MCF 10A (cell line): ENCODE results near the gene RALGPS1. TPM values are rescaled to one million over a fixed set of nuclear protein-coding genes. Genes with fewer than 3 reads are reported as not detected.

Source experiments
- BruUV-seq: library from RNA; stranded (reverse); fragments of 400-500 nt; replicated peaks from 2 replicates; lab custom pipeline; 2021; lab: Mats Ljungman, UMichigan
- CTCF ChIA-PET: fragments of 300-600 bp; sonication (Branson Sonifier 250); formaldehyde crosslinking; extraction: SDS; loops from one replicate; lab custom pipeline; 2021; ENCODE audit warnings: antibody characterized with exemption, inconsistent platforms; lab: Yijun Ruan, JAX
- POLR2A ChIA-PET: fragments of 300-600, 350-650 bp; sonication (Branson Sonifier 250); formaldehyde crosslinking; extraction: SDS; loops from one replicate; lab custom pipeline; 2020; ENCODE audit warnings: antibody characterized with exemption, inconsistent platforms; lab: Yijun Ruan, JAX
- DNase-seq: peaks from one replicate; pipeline ENCODE4 v3.0.0-alpha.2; 2018; ENCODE audit not compliant: unreplicated experiment
- H3K27ac Mint-ChIP-seq: one replicate; pipeline ENCODE4 v1.8.0; 2022; ENCODE audit warnings: mild to moderate bottlenecking, low read depth, mixed read lengths; ENCODE audit not compliant: unreplicated experiment
- H3K27me3 Mint-ChIP-seq: one replicate; pipeline ENCODE4 v1.8.0; 2022; ENCODE audit warnings: mixed read lengths; ENCODE audit not compliant: insufficient read depth, unreplicated experiment
- H3K36me3 Mint-ChIP-seq: one replicate; pipeline ENCODE4 v1.8.0; 2022; ENCODE audit warnings: mild to moderate bottlenecking, moderate library complexity, mixed read lengths; ENCODE audit not compliant: insufficient read depth, unreplicated experiment
- H3K4me1 Mint-ChIP-seq: one replicate; pipeline ENCODE4 v1.8.0; 2022; ENCODE audit warnings: mixed read lengths; ENCODE audit not compliant: insufficient read depth, unreplicated experiment
- H3K4me3 Mint-ChIP-seq: one replicate; pipeline ENCODE4 v1.8.0; 2022; ENCODE audit warnings: mild to moderate bottlenecking, moderate library complexity, mixed read lengths; ENCODE audit not compliant: unreplicated experiment
- H3K9me3 Mint-ChIP-seq: one replicate; pipeline ENCODE4 v1.8.0; 2022; ENCODE audit warnings: mixed read lengths; ENCODE audit not compliant: unreplicated experiment
- CTCF ChIP-seq: fragments of 200-600 bp; IDR thresholded peaks from one replicate; pipeline ENCODE4 v1.8.0; 2022; ENCODE audit warnings: antibody characterized with exemption, mild to moderate bottlenecking; ENCODE audit not compliant: unreplicated experiment
- intact Hi-C: fragments of 100-400 bp; cut with micrococcal nuclease; formaldehyde crosslinking; loops from 2 replicates; pipeline ENCODE4 v1.14.1; 2022
- total RNA-seq: library from RNA; stranded (reverse); gene quantifications from 2 replicates; pipeline ENCODE4 v1.2.3, GENCODE V29; 2022

Gene RALGPS1
- total RNA-seq, 1 experiment from 2014 or later: 2.4 TPM

- no peak for TF ChIP-seq CTCF
- no TSS peak for BruUV-seq
- intact Hi-C loops: no loop called here
- Mint-ChIP-seq H3K9me3 (no peaks in the 10 kb centered on the region), H3K4me3 (no peak overlapping the region), H3K4me1 (peaks cover 11% of the 10 kb centered on the region), H3K27ac (no peak overlapping the region), H3K27me3 (peaks cover 22% of the 10 kb centered on the region), H3K36me3 (no peaks in the 10 kb centered on the region)
- ChIA-PET CTCF (interaction anchor here (1.0 to 1.1 kb wide), 3 partner anchors 17 to 256 kb away, joined by 3 to 7 read pairs (median 3); no protein-coding TSS in a partner anchor), POLR2A (interaction anchor here (0.6 to 1.1 kb wide), 4 partner anchors 27 to 1171 kb away, joined by 3 to 4 read pairs (median 4); no protein-coding TSS in a partner anchor)
- DNase-seq: peak; percentile 75
Observed at GRCh38 chr9:126956917-126957686, 42.5 kb downstream of the RALGPS1 start.

- Mint-ChIP-seq H3K27me3 (peaks cover 21% of the 10 kb centered on the region), H3K4me3 (no peak overlapping the region), H3K36me3 (no peaks in the 10 kb centered on the region), H3K9me3 (no peaks in the 10 kb centered on the region), H3K27ac (no peak overlapping the region), H3K4me1 (peaks cover 11% of the 10 kb centered on the region)
- BruUV-seq: no TSS peak
- POLR2A ChIA-PET: interaction anchor here (0.6 to 1.1 kb wide), 5 partner anchors 26 to 1171 kb away, joined by 3 to 4 read pairs (median 3); no protein-coding TSS in a partner anchor
- intact Hi-C loops: no loop called here
- peak; percentile 59 for DNase-seq
- CTCF ChIA-PET: interaction anchor here (0.7 to 1.1 kb wide), 6 partner anchors 17 to 256 kb away, joined by 3 to 7 read pairs (median 6); no protein-coding TSS in a partner anchor
- TF ChIP-seq CTCF: no peak
Observed at GRCh38 chr9:126957687-126958053, 43.1 kb downstream of the RALGPS1 start.

GRCh38 chr9:126959336-126959735 is 44.8 kb downstream of the RALGPS1 start:
- Mint-ChIP-seq H3K27ac (no peak overlapping the region), H3K4me3 (no peak overlapping the region), H3K27me3 (peaks cover 4% of the 10 kb centered on the region), H3K4me1 (peaks cover 11% of the 10 kb centered on the region), H3K36me3 (no peaks in the 10 kb centered on the region), H3K9me3 (no peaks in the 10 kb centered on the region)
- BruUV-seq: no TSS peak
- DNase-seq: no peak
- CTCF ChIA-PET: interaction anchor here (0.6 kb wide), 2 partner anchors 71 to 206 kb away, joined by 3 to 4 read pairs; no protein-coding TSS in a partner anchor
- intact Hi-C loops: no loop called here
- no peak for TF ChIP-seq CTCF
- POLR2A ChIA-PET: interaction anchor here (0.6 kb wide), 2 partner anchors 155 to 289 kb away, joined by 3 to 5 read pairs; partner anchors contain the start of gene ZBTB43

- CTCF ChIA-PET: no interaction called here
- H3K9me3 Mint-ChIP-seq: no peaks in the 10 kb centered on the region
- no peaks in the 10 kb centered on the region for H3K36me3 Mint-ChIP-seq
- TF ChIP-seq CTCF: no peak
- no peak overlapping the region for H3K27ac Mint-ChIP-seq
- intact Hi-C loops: no loop called here
- H3K4me3 Mint-ChIP-seq: no peak overlapping the region
- DNase-seq: no peak
- H3K4me1 Mint-ChIP-seq: peaks cover 11% of the 10 kb centered on the region
- H3K27me3 Mint-ChIP-seq: no peaks in the 10 kb centered on the region
- no TSS peak for BruUV-seq
- POLR2A ChIA-PET: no interaction called here
Observed at GRCh38 chr9:126959917-126960316, 45.3 kb downstream of the RALGPS1 start.
